K562 (cell line): Measurements from ENCODE around the gene NPM3. TPM values are rescaled to one million over a fixed set of nuclear protein-coding genes. Genes with fewer than 3 reads are reported as not detected.

Experiments used
- BRF1 ChIP-seq: IDR thresholded peaks from 3 replicates; pipeline ENCODE4 v1.6.1; 2011; ENCODE audit warnings: borderline replicate concordance, mild to moderate bottlenecking; ENCODE audit not compliant: insufficient read length; ENCODE audit errors: extremely low read depth
- CBX8 ChIP-seq: fragments of 200-600 bp; sonication (generic); IDR thresholded peaks from 2 replicates; pipeline ENCODE4 v1.6.1; 2012; ENCODE audit warnings: borderline replicate concordance, mixed run types, low read depth, mild to moderate bottlenecking, moderate library complexity, mixed read lengths, low read length, control low read depth, inconsistent platforms; ENCODE audit not compliant: poor library complexity, severe bottlenecking; ENCODE audit errors: extremely low read depth
- CREB1 ChIP-seq, 2 experiments: sonication (generic) in 1 of 2; formaldehyde crosslinking in 1 of 2; IDR thresholded peaks; 2 replicates each; pipeline versions ENCODE4 v1.6.1 to v1.8.0; 2012 to 2022; ENCODE audit warnings: inconsistent platforms in 1 of 2, mild to moderate bottlenecking in 1 of 2, missing genetic modification reagents in 1 of 2, moderate library complexity in 1 of 2
- ELF1 ChIP-seq: fragments of 200-800 bp; sonication (Bioruptor generic); IDR thresholded peaks from 2 replicates; pipeline ENCODE4 v1.6.1; 2016; ENCODE audit warnings: missing genetic modification characterization, missing compliant biosample characterization
- FOSL1 ChIP-seq: fragments of 200-800 bp; sonication (Bioruptor generic); conservative IDR thresholded peaks from 2 replicates; pipeline ENCODE4 v1.6.1; 2016; ENCODE audit warnings: missing genetic modification characterization, missing compliant biosample characterization
- HDGF ChIP-seq: fragments of 450-650 bp; IDR thresholded peaks from 2 replicates; pipeline ENCODE4 v1.6.1; 2016
- HES1 ChIP-seq: fragments of 450-650 bp; IDR thresholded peaks from 2 replicates; pipeline ENCODE4 v1.6.1; 2016; ENCODE audit warnings: low read depth, mild to moderate bottlenecking, moderate library complexity
- HNRNPL ChIP-seq: fragments of 200-400 bp; formaldehyde crosslinking; IDR thresholded peaks from 2 replicates; pipeline ENCODE4 v1.6.1; 2017; ENCODE audit warnings: low read depth, mild to moderate bottlenecking, low read length
- MYNN ChIP-seq, 2 experiments: sonication (generic); formaldehyde crosslinking in 1 of 2; IDR thresholded peaks; 2 replicates each; pipeline versions ENCODE4 v1.5.0 to v1.6.1; 2016 to 2020; ENCODE audit warnings: antibody characterized with exemption in 1 of 2, missing genetic modification reagents in 1 of 2
- NBN ChIP-seq: fragments of 450-650 bp; IDR thresholded peaks from 2 replicates; pipeline ENCODE4 v1.6.1; 2016; ENCODE audit warnings: low read depth, mild to moderate bottlenecking
- PHF20 ChIP-seq: fragments of 450-650 bp; IDR thresholded peaks from 2 replicates; pipeline ENCODE4 v1.6.1; 2018; ENCODE audit not compliant: partially characterized antibody
- PRPF4 ChIP-seq: fragments of 200-400 bp; formaldehyde crosslinking; IDR thresholded peaks from one replicate; pipeline ENCODE4 v1.6.1; 2017; ENCODE audit warnings: low read length, low read depth, mild to moderate bottlenecking; ENCODE audit not compliant: insufficient read depth, poor library complexity, severe bottlenecking
- RBFOX2 ChIP-seq: fragments of 200-400 bp; formaldehyde crosslinking; IDR thresholded peaks from 2 replicates; pipeline ENCODE4 v1.6.1; 2017; ENCODE audit warnings: low read depth, mild to moderate bottlenecking, low read length, moderate library complexity
- VEZF1 ChIP-seq: fragments of 200-800 bp; sonication (Bioruptor generic); IDR thresholded peaks from 2 replicates; pipeline ENCODE4 v1.6.1; 2017; ENCODE audit warnings: missing genetic modification characterization, missing compliant biosample characterization
- ZC3H8 ChIP-seq: fragments of 450-650 bp; IDR thresholded peaks from 2 replicates; pipeline ENCODE4 v1.6.1; 2017
- ZNF561 ChIP-seq: fragments of 450-650 bp; formaldehyde crosslinking; conservative IDR thresholded peaks from 2 replicates; pipeline ENCODE4 v1.4.0; 2020; ENCODE audit warnings: mild to moderate bottlenecking, moderate library complexity
- ZNF589 ChIP-seq: fragments of 200-800 bp; sonication (Bioruptor generic); IDR thresholded peaks from 2 replicates; pipeline ENCODE4 v1.6.1; 2016; ENCODE audit warnings: low read depth, missing genetic modification characterization, missing compliant biosample characterization
- polyA plus RNA-seq, 8 experiments: library from polyadenylated mRNA; depleted of rRNA in 4 of 8; stranded (reverse) in 5 of 8; unstranded in 3 of 8; fragments of >200 nt; fragmentation: Nextera tagmentation in 2 of 8; fragmentation: Illumina TruSeq in 1 of 8; extraction: Ambion mirVana in 2 of 8; extraction: Trizol in 1 of 8; gene quantifications; 2 replicates each; pipeline versions ENCODE4 v1.2.1 to v1.2.3, GENCODE V29; 2011 to 2014; ENCODE audit warnings: inconsistent platforms in 1 of 8, missing spikeins in 1 of 8
- total RNA-seq, 7 experiments: library from RNA; depleted of rRNA in 6 of 7; stranded (reverse); fragments of >200 nt in 6 of 7; fragmentation: Illumina TruSeq in 2 of 7; extraction: Trizol in 2 of 7; gene quantifications; 2 replicates each; pipeline versions ENCODE4 v1.2.1 to v1.2.3, GENCODE V29; 2011 to 2021; ENCODE audit warnings: low replicate concordance in 1 of 7

The NPM3 gene
- total and polyA plus RNA-seq, 9 of the 15 experiments (the other 6 are each of a cell fraction or from before 2014, with no cell fraction given): 15.2 to 239 (median 114) TPM

GRCh38 chr10:101830322-101831168, 47.3 kb upstream of the NPM3 start (continued):
- TF ChIP-seq VEZF1 (CRISPR knock-in tag): peak; percentile 84
- TF ChIP-seq PRPF4: no peak
- peak; percentile 41; the same call in 1 of the 2 replicates for TF ChIP-seq HES1
- peak; percentile 62; the same call in 1 of the 2 replicates for TF ChIP-seq CREB1 (IDR thresholded peaks at IDR 0.05)
- peak; percentile 82 for TF ChIP-seq CREB1 (CRISPR knock-in tag; IDR thresholded peaks at IDR 0.05)
- peak; percentile 95 for TF ChIP-seq HNRNPL
- no peak for TF ChIP-seq CBX8
- TF ChIP-seq BRF1: no peak
- TF ChIP-seq ZC3H8: no peak
- TF ChIP-seq ZNF589 (CRISPR knock-in tag): peak; percentile 38; the same call in 1 of the 2 replicates
- TF ChIP-seq PHF20: peak; percentile 54
- 0 out of 2 replicates have a peak, but pooled peaks have one; percentile 38 for TF ChIP-seq FOSL1
- TF ChIP-seq MYNN (IDR thresholded peaks at IDR 0.05): peak; percentile 96
- TF ChIP-seq MYNN (CRISPR knock-in tag; IDR thresholded peaks at IDR 0.05): no peak
- TF ChIP-seq NBN: peak; percentile 80; the same call in 1 of the 2 replicates
- TF ChIP-seq ELF1: no peak
- TF ChIP-seq ZNF561 (CRISPR knock-in tag): no peak
- TF ChIP-seq HDGF: peak; percentile 57; the same call in 1 of the 2 replicates
- TF ChIP-seq RBFOX2: peak; percentile 52
